ENCODE measurements around the gene MEAF6. TPM values are rescaled to one million over a fixed set of nuclear protein-coding genes. Genes with fewer than 3 reads are reported as not detected.
"Not testable (repeated sequence)": the region's sequence is repeated elsewhere in the genome, so short reads cannot be mapped to it uniquely, and the experiment has no call there.

Gene MEAF6
- total and polyA plus RNA-seq, 2 of the 8 experiments (the other 6 are each of a cell fraction or from before 2014, with no cell fraction given) = 23.0 to 38.8 TPM

DNA sequence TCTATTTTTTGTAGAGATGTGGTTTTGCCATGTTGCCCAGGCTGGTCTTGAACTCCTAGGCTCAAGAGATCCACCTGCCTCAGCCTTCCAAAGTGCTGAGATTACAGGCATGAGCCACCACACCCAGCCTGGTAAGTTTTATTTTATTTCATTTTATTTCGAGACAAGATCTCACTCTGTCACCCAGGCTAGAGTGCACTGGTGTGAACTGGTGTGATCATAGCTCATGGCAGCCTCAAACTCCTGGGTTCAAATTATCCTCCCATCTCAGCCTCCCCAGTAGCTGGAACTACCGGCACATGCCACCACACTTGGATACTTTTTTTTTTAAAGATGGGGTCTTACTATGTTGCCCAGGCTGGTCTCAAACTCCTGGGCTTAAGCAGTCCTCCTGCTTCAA lies 11.8 kb downstream of the MEAF6 start:
- not testable (repeated sequence) for H2BK5ac ChIP-seq (ENCODE audit: low read depth, low read length); H3K4ac ChIP-seq (replicated peaks; ENCODE audit: insufficient read length, low read depth, low read length); H3K9me3 ChIP-seq (ENCODE audit: insufficient read depth in 2 of 2, low read depth in 1 of 2, low read length in 1 of 2); H2BK12ac ChIP-seq (ENCODE audit: low read depth, low read length); H3K56ac ChIP-seq (replicated peaks; ENCODE audit: insufficient read length, low read depth, low read length); H3K14ac ChIP-seq (ENCODE audit: insufficient read length); H4K91ac ChIP-seq (replicated peaks; ENCODE audit: insufficient read length, low read length); H2BK20ac ChIP-seq (ENCODE audit: low read length); DNase-seq (ENCODE audit: low read depth in 1 of 2, low spot score in 2 of 2); H3K4me1 ChIP-seq (replicated peaks in 1 of 4; ENCODE audit: control insufficient read depth in 3 of 4, insufficient read depth in 4 of 4, low read length in 3 of 4); H3K4me2 ChIP-seq (ENCODE audit: insufficient read depth in 1 of 2, low read depth in 2 of 2, low read length in 2 of 2); H4K5ac ChIP-seq (ENCODE audit: insufficient read length, low read depth, low read length); H4K8ac ChIP-seq (ENCODE audit: extremely low read depth, insufficient read depth, low read length); H3K18ac ChIP-seq (ENCODE audit: extremely low read depth, low read length); H3K23ac ChIP-seq (ENCODE audit: insufficient read length); H3K27me3 ChIP-seq (replicated peaks in 1 of 4; ENCODE audit: control insufficient read depth in 3 of 4, extremely low read depth in 1 of 4, insufficient read depth in 3 of 4, low read length in 3 of 4); H3K23me2 ChIP-seq (ENCODE audit: low read depth, low read length); H3K27ac ChIP-seq (ENCODE audit: low read depth, low read length); H2AFZ ChIP-seq (ENCODE audit: low read length); H3K9ac ChIP-seq (replicated peaks in 1 of 4; ENCODE audit: extremely low read depth in 1 of 4, low read depth in 3 of 4, low read length in 3 of 4); FAIRE-seq; H2AK5ac ChIP-seq (ENCODE audit: low read depth, low read length); H4K20me1 ChIP-seq (replicated peaks in 1 of 2; ENCODE audit: control insufficient read depth in 1 of 2, insufficient read depth in 2 of 2, low read length in 2 of 2); H3K79me2 ChIP-seq (ENCODE audit: control insufficient read depth in 1 of 2, insufficient read depth in 2 of 2, low read length in 2 of 2); H2BK15ac ChIP-seq (ENCODE audit: low read length); H3K4me3 ChIP-seq (ENCODE audit: extremely low read depth in 1 of 4, insufficient read depth in 2 of 4, low read depth in 3 of 4, low read length in 4 of 4); H2BK120ac ChIP-seq (replicated peaks; ENCODE audit: low read depth, low read length); H3K79me1 ChIP-seq (ENCODE audit: low read depth, low read length)
- peaks cover 11 to 26% (median 14%) of the 10 kb centered on the region in 4 experiments; a peak in 7 of 8 replicates for H3K36me3 ChIP-seq (ENCODE audit: control insufficient read depth in 2 of 4, insufficient read depth in 4 of 4, low read length in 3 of 4)
- POLR2A ChIA-PET (ENCODE audit: partially characterized antibody) = interaction anchor here (1.4 kb wide), 1 partner anchor 11 kb away, joined by 4 read pairs; no protein-coding TSS in a partner anchor
- CTCF ChIA-PET (ENCODE audit: partially characterized antibody) = interaction anchor here (0.6 to 1.2 kb wide), 4 partner anchors 12 to 987 kb away, joined by 3 to 8 read pairs (median 3); no protein-coding TSS in a partner anchor
- WGBS, 2 experiments (ENCODE audit: extremely low coverage in 1 of 2, insufficient coverage in 1 of 2, insufficient read length in 1 of 2, insufficient replicate concordance in 2 of 2, low coverage in 1 of 2, low lambda C conversion rate in 2 of 2, missing lambda C conversion rate in 1 of 2) = 95% methylated on average over 2 of the region's 2 CpGs; no CpG with 5 or more reads in 1 of the 2 experiments
